ENCODE data around the gene MLLT10.
A peak's percentile ranks its signal among the peaks of the same experiment; 100 is the strongest.

MLLT10 gene

DNA sequence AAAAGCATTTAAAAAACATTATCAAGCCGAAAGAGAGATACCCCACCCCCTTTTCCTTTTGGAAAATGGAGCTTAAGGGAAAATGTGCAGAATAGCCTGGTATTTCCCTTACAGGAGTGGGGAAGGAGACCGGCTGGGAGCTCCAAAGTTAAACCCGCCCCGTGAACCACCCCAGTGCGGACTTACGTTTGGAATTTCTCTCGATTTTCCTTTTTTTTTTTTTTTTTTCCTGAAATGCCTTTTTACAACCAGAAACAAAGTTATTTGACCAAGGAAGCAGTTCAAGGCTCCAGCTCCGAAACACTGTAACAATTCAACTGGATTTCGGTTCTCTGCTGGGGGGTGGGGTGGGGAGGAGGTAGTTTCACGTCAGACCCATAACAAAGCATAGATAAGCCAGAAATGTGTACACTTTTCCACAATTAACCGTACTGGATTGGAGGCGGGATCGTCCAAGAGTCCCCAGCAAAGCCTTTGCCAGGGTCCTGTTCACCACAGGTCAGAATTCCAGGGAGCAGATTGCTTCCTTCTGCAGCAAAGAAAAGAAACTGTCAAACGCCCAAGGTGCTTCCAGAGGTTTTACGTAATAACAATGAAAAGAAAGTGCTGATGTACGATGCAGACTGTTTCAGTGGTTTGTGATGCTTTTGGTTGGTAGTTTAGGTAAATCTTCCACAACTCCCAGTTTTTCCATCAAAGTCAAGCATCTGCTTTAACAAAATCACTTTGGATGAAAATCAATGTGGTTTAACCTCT is 15.2 kb upstream of the MLLT10 start:
- Mint-ChIP-seq H3K4me1 (peaks cover 33% of the 10 kb centered on the region), H3K36me3 (no peaks in the 10 kb centered on the region), H3K27ac (no peak overlapping the region), H3K4me3 (peak overlapping the region; percentile 80), H3K9me3 (no peaks in the 10 kb centered on the region), H3K27me3 (peaks cover 90% of the 10 kb centered on the region)
- no peak for ATAC-seq

DNA sequence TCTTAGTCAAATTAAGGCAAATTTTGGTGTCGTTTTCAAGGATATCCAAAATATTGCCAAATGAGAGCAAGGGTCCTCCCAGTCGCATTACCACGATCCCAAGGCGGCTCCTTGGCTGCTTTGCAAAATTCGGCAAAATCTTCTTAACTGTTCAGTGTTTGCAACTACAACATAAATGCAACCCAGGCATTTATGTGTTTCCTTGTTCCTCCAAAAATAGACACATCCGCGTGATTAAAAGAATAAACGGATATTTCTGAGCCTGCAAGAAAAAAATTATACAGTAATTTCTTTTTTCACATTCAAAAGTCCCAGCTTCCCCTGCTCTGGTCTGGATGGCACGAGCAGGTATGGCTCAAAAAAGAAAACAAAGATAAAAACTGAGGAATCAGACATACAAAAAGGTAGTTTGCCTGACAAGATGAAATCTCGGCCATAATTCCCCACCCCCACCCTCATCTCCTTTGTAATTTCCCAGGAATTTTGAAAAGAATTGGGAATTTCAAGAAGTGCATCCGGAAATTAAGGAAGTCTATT is 14.6 kb upstream of the MLLT10 start:
- peaks cover 33% of the 10 kb centered on the region for H3K4me1 Mint-ChIP-seq
- H3K27me3 Mint-ChIP-seq = peaks cover 89% of the 10 kb centered on the region
- no peaks in the 10 kb centered on the region for H3K9me3 Mint-ChIP-seq
- H3K36me3 Mint-ChIP-seq = no peaks in the 10 kb centered on the region
- no peak for ATAC-seq
- no peak overlapping the region for H3K4me3 Mint-ChIP-seq
- no peak overlapping the region for H3K27ac Mint-ChIP-seq

DNA sequence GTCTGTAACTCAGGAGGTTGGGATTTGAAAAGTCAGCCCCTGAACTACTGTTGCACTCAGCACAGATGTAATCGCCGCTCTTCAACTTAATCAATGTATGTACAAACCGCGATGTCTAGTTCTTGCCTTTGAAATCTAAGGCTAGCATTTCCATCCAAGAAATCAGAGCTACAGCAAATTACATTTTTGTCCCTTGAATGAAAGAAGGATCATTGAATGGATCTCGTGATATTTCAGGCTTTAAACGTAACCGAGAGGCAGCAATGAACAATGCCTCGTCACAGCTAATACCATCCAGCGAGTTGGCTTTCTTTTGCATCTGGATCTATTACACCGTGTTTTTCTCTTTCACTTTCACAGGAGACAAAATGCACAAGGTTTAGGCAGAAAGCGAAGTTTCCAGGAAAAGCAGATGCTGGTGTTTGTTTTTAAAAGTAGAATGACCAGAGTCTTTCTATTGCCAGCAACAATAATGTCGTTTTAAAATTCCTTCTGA is 14.0 kb upstream of the MLLT10 start:
- Mint-ChIP-seq H3K27me3 (peaks cover 83% of the 10 kb centered on the region), H3K27ac (no peak overlapping the region), H3K4me1 (peaks cover 38% of the 10 kb centered on the region), H3K4me3 (no peak overlapping the region), H3K9me3 (no peaks in the 10 kb centered on the region), H3K36me3 (no peaks in the 10 kb centered on the region)
- ATAC-seq = no peak

DNA sequence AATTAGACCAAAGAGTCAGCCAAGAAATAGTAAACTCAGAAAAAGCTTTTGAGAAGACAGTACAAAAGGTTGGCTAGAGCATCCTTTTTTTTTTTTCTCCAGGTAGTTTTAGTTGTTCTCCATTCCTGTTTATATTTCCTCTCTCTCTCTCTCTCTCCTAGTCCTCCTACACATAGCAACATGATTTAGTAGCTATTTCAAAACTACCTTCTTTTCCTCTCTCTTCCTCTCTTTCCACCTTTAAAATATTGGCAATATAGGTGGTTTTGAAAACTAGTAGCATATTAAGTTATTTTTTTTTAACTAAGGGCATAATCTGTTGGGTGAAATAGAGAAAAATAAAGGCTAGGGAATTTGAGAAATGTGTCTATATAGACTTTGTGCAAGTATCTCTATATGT is 13.5 kb upstream of the MLLT10 start:
- H3K4me1 Mint-ChIP-seq = peaks cover 43% of the 10 kb centered on the region
- H3K27me3 Mint-ChIP-seq = peaks cover 78% of the 10 kb centered on the region
- peak overlapping the region; percentile 15 for H3K4me3 Mint-ChIP-seq
- H3K9me3 Mint-ChIP-seq = no peaks in the 10 kb centered on the region
- H3K27ac Mint-ChIP-seq = no peak overlapping the region
- ATAC-seq = no peak
- no peaks in the 10 kb centered on the region for H3K36me3 Mint-ChIP-seq

DNA sequence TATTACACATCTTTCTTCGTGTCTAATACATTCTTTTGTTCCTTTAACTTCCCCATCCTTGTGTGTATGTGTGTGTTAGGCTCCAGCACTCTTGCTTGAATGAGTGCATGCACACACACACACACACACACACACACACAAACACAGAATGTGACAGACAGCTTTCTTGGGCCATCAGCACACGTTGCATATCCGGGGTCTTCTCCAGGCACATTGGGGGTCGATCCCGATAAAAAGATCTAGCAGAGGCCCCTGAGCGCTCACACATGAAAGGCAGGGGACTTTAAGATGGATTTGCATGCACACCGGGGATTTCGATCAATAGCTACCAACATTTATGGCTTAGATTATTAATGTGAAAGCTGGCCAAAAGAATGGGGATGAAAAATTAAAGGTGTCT is 13.1 kb upstream of the MLLT10 start:
- Mint-ChIP-seq H3K27me3 (peaks cover 74% of the 10 kb centered on the region), H3K4me3 (no peak overlapping the region), H3K36me3 (no peaks in the 10 kb centered on the region), H3K4me1 (peaks cover 42% of the 10 kb centered on the region), H3K9me3 (no peaks in the 10 kb centered on the region), H3K27ac (no peak overlapping the region)
- no peak for ATAC-seq

DNA sequence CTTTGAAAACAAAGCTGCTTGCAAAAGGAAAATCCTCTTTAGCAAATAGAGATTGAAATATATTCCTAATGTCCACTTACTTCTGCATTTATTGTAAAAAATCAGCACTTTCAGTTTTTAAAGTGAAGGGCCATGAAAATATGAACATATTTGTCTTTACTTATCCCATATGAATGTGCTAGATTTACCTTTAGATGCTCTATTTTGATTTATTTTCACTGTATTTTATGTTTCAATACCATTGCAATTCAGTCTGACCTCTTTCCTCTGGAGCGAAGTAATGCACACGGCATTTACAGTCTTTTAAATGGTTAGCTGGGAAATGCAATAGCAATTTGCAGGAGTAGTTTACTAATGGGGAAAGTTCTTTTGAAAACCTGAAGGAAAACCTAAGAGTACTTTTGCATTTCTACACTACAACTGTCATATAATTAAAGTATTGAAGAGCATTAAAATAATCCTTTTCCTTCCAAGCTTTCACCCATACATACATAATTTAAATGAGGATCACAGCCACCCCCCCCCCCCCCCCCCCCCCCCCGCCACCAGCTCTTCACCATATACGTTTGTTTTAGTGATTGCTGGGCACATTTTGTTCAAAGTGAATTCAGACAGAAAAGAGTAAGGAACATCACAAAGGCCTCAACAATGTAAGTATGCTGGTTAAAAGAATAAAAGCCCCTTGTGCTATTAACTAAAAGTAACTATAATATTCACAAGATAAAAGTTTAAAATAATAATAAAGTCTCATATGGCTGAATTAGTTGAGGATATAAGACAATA is 12.1 kb upstream of the MLLT10 start:
- no peak overlapping the region for H3K27ac Mint-ChIP-seq
- peaks cover 72% of the 10 kb centered on the region for H3K27me3 Mint-ChIP-seq
- ATAC-seq = no peak
- peaks cover 44% of the 10 kb centered on the region for H3K4me1 Mint-ChIP-seq
- no peak overlapping the region for H3K4me3 Mint-ChIP-seq
- H3K36me3 Mint-ChIP-seq = no peaks in the 10 kb centered on the region
- H3K9me3 Mint-ChIP-seq = no peaks in the 10 kb centered on the region

DNA sequence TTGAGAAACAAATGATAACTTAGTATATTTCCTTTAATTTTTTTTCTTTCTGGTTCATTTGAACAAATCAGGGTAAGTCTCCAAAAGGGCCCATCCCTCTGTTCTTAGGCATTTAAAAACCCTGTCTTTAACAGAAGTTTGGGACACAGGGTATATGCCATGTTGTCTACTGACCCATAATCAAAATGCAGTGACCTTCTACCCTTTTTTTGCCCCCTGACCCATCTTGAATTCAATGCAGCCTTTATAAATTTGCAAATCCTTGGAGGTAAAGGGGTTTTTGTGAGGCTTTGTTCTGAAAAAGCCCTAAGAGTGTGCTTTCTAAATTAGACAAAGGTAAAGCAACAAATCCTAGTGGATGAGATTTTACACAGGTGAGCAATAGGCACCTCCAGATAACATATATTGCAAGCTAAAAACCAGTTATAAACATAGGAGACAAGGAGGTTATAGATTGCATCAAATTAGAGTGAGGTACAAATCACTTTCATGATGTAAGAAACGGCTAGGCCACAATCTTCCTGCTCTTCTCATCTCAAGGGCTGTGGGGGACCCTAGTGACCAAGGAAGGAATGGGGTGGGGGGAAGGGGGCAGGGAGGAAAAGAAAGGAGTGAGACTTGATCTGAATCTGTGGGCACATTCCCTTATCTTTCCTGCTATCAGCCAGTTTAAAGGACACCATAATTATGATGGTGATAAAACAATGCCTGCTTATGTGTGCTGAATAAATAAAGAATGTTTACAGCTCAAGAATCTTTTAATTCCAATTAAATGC is 11.2 kb upstream of the MLLT10 start:
- H3K4me3 Mint-ChIP-seq = no peak overlapping the region
- H3K36me3 Mint-ChIP-seq = no peaks in the 10 kb centered on the region
- peaks cover 67% of the 10 kb centered on the region for H3K27me3 Mint-ChIP-seq
- H3K4me1 Mint-ChIP-seq = peaks cover 41% of the 10 kb centered on the region
- no peaks in the 10 kb centered on the region for H3K9me3 Mint-ChIP-seq
- no peak overlapping the region for H3K27ac Mint-ChIP-seq
- ATAC-seq = no peak

DNA sequence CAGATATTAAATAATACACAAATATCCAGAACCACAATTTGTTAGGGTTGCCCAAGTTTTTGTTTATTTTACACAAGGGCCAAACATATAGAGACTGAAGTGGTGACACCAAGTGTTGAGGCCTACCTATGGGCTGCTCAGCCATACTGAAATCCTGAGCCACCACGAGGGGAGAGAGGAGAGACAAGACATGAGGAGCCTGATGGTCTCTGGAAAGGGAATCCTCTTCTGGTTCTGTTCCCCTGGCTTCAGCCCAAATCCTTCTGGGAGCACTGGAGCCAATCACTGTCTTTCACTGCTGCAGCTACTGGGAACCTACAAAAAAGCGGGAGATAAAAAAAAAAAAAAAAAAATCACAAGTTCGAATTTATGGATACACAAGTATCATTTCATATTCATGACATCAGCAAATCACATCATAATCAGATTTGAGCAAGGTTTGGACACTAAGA is 10.4 kb upstream of the MLLT10 start:
- Mint-ChIP-seq H3K4me1 (peaks cover 34% of the 10 kb centered on the region), H3K9me3 (no peaks in the 10 kb centered on the region), H3K27me3 (peaks cover 60% of the 10 kb centered on the region), H3K36me3 (no peaks in the 10 kb centered on the region), H3K27ac (no peak overlapping the region), H3K4me3 (peak overlapping the region; percentile 29)
- ATAC-seq = no peak

DNA sequence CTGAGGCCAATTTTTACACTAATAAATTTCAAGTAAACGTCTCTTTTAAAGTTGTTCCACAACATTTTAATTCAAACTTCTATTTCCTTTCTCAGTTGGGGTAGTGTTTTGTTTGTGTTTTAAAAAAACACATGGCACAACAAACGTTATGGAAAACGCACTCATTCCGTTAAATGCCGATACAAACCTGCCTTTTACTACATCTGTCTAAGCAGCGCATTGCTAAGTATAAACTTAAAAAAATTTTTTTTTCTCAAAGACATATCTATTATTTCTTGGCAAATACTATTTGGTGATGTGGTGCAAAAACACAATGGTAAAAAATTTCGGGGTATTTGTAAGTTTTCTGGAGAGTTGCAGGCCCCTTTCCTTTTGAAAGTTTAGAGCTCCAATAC is 9.9 kb upstream of the MLLT10 start:
- Mint-ChIP-seq H3K4me3 (no peak overlapping the region), H3K36me3 (no peaks in the 10 kb centered on the region), H3K4me1 (peaks cover 34% of the 10 kb centered on the region), H3K27ac (no peak overlapping the region), H3K27me3 (peaks cover 54% of the 10 kb centered on the region), H3K9me3 (no peaks in the 10 kb centered on the region)
- ATAC-seq = no peak

DNA sequence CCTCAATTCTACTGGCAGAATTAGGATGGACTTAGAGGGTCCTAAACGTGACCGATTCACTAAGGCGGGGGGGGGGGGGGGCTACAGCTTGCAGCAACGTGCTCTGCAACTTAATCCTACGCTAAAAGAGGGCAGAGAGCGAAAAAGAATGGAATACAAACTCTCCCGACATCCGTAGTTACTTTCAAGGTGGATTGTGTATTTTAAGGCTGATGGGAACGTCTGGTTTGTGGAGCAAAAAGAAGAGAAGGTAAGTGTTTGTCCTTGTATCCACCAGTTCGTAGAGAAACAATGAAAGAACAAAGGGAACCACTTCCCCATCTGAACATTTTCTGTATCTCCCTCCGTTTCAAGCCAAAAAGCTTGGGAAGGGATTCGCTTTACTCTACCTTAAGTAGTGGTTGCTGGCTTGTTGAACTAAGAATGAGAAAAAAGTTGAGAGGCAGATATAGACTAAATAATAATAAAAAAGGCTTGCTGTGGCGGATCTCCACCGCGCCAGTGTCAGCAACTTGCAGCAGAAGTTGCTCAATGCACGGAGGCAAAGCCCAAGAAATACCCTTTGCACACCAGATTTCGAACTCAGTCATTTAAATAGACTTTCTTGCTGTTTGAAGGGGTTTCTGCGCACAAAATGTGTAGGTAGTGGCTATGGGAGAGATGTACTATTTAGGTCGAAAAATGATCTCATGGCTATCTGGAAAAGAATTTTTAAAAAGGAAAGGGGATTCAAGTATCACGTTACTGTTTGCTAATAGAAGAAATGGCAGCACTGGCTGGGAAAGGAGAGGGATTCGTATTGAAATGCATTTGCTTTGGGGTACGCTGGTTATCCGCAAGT is 9.3 kb upstream of the MLLT10 start:
- H3K36me3 Mint-ChIP-seq = no peaks in the 10 kb centered on the region
- H3K4me1 Mint-ChIP-seq = peaks cover 34% of the 10 kb centered on the region

DNA sequence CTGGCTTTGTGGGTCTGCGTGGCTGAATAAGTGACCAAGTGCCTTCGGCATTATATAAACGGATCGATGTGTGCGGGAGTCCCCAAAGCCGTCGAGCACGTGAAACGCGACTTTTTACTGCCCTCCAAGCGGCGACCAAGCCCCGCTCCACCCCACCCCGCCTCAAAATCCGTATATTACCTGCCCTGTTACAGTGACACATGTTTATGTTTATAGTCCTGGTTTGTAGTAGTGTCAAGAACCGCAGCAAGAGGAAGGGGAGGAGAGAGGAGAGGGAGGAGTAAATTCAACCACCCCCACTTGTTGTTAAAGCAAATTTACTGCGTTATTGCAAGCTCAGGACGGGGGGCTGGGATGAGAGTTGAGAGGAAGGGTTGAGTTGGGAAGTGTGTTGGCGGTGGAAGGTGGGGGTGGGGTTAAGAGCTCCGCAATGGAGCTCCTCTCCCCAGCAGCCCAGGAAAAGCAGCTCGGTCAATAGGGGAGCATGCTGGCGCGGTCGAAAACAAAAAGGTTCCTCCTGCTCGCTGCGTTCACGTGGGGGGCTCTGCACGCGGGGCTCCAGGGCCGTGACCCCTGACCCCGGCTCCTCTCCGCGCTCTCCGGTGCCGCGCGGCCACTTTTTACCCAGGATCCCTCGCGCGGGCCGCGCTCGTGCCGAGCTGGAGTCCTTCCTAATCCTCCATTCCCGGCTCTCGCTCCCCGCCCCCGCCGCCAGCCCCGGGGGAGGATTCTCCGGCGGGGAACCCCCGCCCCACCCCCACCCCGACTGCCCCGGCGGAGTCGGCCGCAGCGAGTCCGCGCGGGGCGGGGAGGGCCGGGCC is 8.5 kb upstream of the MLLT10 start, which contains the start of gene SKIDA1:
Gene SKIDA1, minus strand, starts transcription at position 316 of the 821 bp plus-strand sequence. CDS start 7,860 bp downstream, outside the sequence.
- H3K4me1 Mint-ChIP-seq = peaks cover 26% of the 10 kb centered on the region
- no peaks in the 10 kb centered on the region for H3K36me3 Mint-ChIP-seq
- no peaks in the 10 kb centered on the region for H3K9me3 Mint-ChIP-seq
- peak within 1 kb of the TSS; percentile 97 for H3K27ac Mint-ChIP-seq
- H3K27me3 Mint-ChIP-seq = peaks cover 40% of the 10 kb centered on the region
- peak within 1 kb of the TSS; percentile 96 for H3K4me3 Mint-ChIP-seq
- ATAC-seq = peak; percentile 83

More for the DNA sequence above, 9.3 kb upstream of the MLLT10 start:
- no peak for ATAC-seq
- peak overlapping the region; percentile 97 for H3K27ac Mint-ChIP-seq
- peaks cover 48% of the 10 kb centered on the region for H3K27me3 Mint-ChIP-seq
- H3K4me3 Mint-ChIP-seq = peak overlapping the region; percentile 95
- no peaks in the 10 kb centered on the region for H3K9me3 Mint-ChIP-seq

DNA sequence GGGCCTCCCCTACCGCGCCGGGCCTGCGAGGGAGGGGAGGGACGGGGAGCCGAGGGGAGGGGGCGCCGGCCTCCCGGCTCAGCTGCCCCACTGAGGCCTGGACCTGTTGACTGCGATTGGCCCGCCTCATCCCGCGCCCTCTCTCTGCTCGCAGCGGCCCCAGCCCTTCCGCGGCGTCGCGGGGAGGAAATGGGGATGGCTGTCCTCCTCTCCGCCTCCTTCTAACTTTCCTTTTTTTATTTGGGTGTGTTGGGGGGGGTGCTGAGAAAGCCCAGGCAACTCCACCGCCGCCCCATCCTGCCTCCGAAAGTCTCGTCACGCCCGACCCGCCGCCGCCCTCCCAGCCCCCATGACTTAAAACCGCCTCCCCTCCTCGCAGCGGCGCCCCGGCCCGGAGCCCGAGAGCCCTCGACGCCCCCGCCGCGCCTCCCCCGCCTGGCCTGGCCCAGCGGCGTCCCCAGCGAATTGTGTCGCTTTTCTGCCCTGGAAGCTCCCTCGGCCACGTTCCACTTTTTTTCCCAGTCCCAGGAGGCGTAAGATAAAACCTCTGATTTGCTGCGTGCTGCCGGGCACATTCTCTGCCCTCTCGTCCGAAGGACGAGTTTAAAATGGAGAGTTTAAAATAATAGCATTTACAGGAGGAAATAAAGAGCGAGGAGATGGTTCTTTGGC is 7.7 kb upstream of the MLLT10 start:
- no peaks in the 10 kb centered on the region for H3K36me3 Mint-ChIP-seq
- peaks cover 24% of the 10 kb centered on the region for H3K4me1 Mint-ChIP-seq
- ATAC-seq = peak; percentile 81
- H3K4me3 Mint-ChIP-seq = peak overlapping the region; percentile 96
- H3K27ac Mint-ChIP-seq = peak overlapping the region; percentile 97
- peaks cover 32% of the 10 kb centered on the region for H3K27me3 Mint-ChIP-seq
- H3K9me3 Mint-ChIP-seq = no peaks in the 10 kb centered on the region

Data from stimulated activated memory B cell treated with anti-CD40 and anti-IgM and Interleukin-4, amounts not matched to agents 10 μg/mL and 1 μg/mL and 100 μg/mL, for 72 hours (primary cell).